Stimulated activated CD4-positive, alpha-beta T cell treated with anti-CD3 and anti-CD28 coated beads, TNF-alpha, amount 100 ng/mL, for 48 hours (primary cell): ENCODE results near the gene C19orf44.
"Not testable (repeated sequence)": the region's sequence is repeated elsewhere in the genome, so short reads cannot be mapped to it uniquely, and the experiment has no call there.

Experiments used
- DNase-seq, 3 donors: peaks; one replicate each; pipeline ENCODE4 v3.0.0-alpha.2; 2020; ENCODE audit warnings: low read depth in 3 of 3

The C19orf44 gene

GRCh38 chr19:16495982-16496612 lies at the start of gene C19orf44, which contains the start of gene CALR3:
Gene C19orf44 (plus strand): TSS chr19:16496394. CDS start chr19:16500793, 4,399 bp downstream.
Gene CALR3 (minus strand): TSS chr19:16496167. CDS start chr19:16496129, 38 bp downstream.
- DNase-seq: peak; percentile 93 to 97 (median 95)

- DNase-seq: peak in 1 of 3 donors; percentile 32
Observed at GRCh38 chr19:16446724-16447368, 49.3 kb upstream of the C19orf44 start.

- DNase-seq: not testable (repeated sequence)
Observed at GRCh38 chr19:16448872-16449271, 47.3 kb upstream of the C19orf44 start.

- no peak for DNase-seq
Observed at GRCh38 chr19:16449330-16449961, 46.7 kb upstream of the C19orf44 start.

GRCh38 chr19:16452325-16452724 lies 43.9 kb upstream of the C19orf44 start:
- no peak for DNase-seq

- DNase-seq: no peak
Observed at GRCh38 chr19:16454351-16454918, 41.8 kb upstream of the C19orf44 start.

GRCh38 chr19:16455489-16455888 lies 40.7 kb upstream of the C19orf44 start:
- DNase-seq: no peak

GRCh38 chr19:16456652-16457194 lies 39.5 kb upstream of the C19orf44 start:
- DNase-seq: no peak

GRCh38 chr19:16457195-16457953 lies 38.8 kb upstream of the C19orf44 start:
- no peak for DNase-seq

GRCh38 chr19:16457954-16458331 lies 38.3 kb upstream of the C19orf44 start:
- no peak for DNase-seq

GRCh38 chr19:16458391-16459341 lies 37.5 kb upstream of the C19orf44 start:
- DNase-seq: no peak

- DNase-seq: no peak
Observed at GRCh38 chr19:16459680-16460079, 36.5 kb upstream of the C19orf44 start.

- no peak for DNase-seq
Observed at GRCh38 chr19:16460454-16460853, 35.7 kb upstream of the C19orf44 start.

- no peak for DNase-seq
Observed at GRCh38 chr19:16461630-16462051, 34.6 kb upstream of the C19orf44 start.

- no peak for DNase-seq
Observed at GRCh38 chr19:16462757-16463250, 33.4 kb upstream of the C19orf44 start.

GRCh38 chr19:16463341-16463990 lies 32.7 kb upstream of the C19orf44 start:
- no peak for DNase-seq

GRCh38 chr19:16463991-16464575 lies 32.1 kb upstream of the C19orf44 start:
- no peak for DNase-seq

GRCh38 chr19:16465239-16465638 lies 31.0 kb upstream of the C19orf44 start:
- DNase-seq: no peak

GRCh38 chr19:16466802-16467427 lies 29.3 kb upstream of the C19orf44 start:
- not testable (repeated sequence) for DNase-seq
